HG03575 (cell line): ENCODE results near the gene SPINDOC.
"Not testable (repeated sequence)": the region's sequence is repeated elsewhere in the genome, so short reads cannot be mapped to it uniquely, and the experiment has no call there.

Source experiments
- ATAC-seq: cut with Tn5 transposase; IDR thresholded peaks from one replicate; pipeline ENCODE4 v1.9.1; 2021; ENCODE audit not compliant: unreplicated experiment, insufficient number of reproducible peaks, low FRiP score; ENCODE audit errors: extremely low read depth

Gene SPINDOC

DNA sequence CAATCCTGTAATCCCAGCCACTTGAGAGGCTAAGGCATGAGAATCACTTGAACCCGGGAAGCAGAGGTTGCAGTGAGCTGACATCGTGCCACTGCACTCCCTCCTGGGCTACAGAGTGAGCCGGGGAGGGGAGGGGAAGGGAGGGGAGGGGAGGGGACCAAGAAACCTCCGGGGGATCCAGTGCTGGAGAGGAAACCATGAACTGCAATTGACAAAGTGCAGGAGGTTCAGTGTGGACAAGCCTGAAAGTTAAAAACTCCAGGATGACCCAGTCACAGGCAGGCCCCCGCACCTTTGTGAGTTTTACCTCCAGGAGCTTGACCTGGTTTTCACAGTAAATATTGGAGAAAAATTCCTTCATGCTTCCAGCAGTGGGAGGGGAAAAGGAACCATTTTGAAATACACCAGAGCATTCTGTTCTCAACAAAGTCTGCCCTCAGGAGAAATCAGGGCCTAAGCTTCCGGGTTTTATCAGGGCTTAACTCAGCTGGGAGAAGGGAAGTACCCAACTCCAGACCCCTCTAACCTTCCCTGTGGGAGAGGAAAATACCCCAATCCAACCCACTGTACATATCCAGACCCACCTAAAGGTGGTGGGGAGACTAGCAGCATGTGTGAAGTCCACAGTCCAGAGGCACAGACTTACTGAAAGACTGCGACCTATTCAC is 29.2 kb upstream of the SPINDOC start:
- ATAC-seq: no peak

DNA sequence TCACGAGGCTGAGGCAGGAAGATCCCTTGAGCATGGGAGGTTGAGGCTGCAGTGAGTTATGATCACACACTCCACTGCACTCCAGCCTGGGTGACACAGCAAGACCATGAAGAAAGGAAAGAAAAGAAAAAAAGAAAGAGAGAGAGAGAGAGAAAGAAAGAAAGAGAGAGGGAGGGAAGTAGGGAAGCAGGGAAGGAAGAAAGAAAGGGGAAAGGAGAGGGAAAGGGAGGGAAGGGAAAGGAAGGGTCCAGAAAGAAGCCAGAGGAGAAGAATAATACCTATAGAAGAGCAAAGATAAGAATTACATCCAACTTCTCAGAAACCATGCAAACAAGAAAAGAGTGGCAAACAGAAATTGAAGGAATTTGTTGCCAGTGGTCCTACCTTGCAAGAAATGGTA is 27.4 kb upstream of the SPINDOC start:
- no peak for ATAC-seq

DNA sequence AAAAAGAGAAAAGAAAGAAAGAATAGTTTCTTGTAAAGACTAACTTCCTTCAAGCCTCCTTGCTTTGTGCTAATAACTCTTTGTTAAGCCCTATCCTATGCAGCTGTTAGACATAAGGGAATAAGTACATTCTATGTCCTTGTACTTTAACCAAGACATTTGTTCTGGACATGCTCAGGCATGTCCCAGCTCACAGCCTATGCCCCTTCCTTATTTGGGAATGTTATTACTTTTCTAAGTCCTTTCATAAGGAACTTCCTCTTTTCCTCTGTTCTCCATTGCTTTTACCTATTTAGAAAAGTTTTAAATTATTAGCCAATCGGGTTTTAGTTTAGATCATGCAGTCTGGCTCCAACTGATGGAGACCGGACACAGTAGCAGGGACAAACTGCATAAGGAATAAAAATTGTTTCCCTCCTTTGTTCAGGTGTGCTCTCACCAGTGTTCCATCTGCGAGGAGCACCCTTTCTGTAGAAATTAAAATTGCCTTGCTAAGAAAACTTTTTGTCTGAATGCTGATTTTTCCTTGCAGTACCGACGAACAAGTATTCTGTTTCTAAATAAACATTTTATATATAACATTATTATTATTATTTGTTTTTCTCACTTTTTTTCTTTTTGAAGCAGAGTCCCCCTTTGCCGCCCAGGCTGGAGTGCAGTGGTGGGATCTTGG is 21.6 kb upstream of the SPINDOC start:
- ATAC-seq: no peak

DNA sequence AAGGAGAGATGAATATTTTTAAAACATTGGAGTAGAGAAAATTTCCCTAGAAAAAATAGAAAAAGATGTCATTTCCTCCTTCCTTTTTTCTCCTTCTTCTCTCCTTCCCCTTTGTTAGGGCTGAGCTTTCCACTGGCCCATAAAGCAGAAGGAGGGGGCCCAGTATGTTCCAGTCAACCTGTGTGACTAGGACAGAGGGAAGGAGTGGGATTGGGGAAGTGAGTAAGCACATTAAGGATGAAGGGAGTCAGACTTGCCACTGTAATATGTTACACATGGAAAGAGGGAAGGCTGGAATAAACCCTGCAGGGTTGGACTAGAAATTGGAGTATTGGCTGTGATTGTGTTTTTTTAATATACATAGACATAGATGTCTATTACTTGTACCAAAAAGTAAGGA is 20.1 kb upstream of the SPINDOC start:
- ATAC-seq: no peak

DNA sequence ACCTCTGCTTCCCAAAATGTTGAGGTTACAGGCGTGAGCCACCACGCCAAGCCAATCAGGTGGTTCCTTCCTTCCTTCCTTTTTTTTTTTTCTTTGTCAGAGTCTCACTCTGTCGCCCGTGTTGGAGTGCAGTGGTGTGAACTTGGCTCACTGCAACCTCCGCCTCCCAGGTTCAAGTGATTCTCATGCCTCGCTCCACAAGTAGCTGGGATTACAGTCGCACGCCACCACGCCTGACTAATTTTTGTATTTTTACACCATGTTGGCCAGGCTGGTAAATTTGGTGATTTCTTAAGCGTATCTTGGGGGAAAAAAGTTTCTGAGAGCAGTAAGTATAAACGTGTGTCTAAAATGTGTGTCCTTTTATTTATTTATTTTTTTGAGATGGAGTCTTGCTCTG is 18.2 kb upstream of the SPINDOC start:
- ATAC-seq: no peak

DNA sequence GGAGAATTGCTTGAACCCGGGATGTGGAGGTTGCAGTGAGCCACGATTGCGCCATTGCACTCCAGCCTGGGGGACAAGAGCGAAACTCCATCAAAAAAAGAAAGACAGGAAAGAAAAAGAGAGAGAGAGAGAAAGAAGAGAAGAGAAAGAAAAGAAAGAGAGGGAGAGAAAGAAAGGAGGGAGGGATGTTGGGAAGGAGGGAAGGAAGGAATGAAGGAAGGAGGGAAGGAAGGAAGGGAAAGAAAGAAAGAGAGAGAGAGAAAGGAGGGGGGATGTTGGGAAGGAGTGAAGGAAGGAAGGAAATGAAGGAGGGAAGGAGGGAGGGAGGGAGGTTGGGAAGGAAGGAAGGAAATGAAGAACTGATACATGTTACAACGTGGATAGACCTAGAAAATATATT is 12.3 kb upstream of the SPINDOC start:
- no peak for ATAC-seq

DNA sequence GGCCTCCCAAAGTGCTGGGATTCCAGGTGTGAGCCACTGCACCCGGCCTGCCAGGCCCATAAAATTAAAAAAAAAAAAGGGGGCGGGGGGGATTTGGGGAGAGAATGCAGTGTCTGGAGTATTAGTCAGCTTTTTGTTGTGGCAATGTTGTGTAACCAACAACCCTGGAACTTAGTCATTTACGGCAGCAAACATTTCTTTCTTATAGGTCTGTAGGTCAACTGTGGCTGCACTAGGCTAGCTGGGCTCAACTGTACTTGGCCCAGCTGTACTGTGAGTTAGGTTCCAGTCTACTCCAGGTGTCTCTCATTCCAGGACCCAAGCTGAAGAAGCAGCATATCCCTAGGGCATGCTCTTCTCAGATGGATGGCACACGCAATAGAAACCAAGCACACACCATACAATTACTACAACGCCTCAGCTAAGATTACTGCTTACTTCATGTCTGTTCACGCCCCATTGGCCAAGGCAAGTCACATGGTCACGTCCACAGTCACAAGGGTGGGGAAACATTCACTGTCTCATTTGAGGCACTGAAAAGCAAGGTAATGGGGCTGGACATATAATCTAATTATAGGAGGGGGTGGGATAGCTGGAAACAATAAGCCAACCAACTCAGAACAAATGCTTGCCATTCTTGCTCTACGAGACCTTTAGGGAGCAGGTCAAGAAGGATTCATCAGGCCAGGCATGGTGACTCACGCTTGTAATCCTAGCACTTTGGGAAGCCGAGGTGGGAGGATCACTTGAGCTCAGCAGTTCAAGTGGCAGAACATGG is 10.4 kb upstream of the SPINDOC start:
- no peak for ATAC-seq

DNA sequence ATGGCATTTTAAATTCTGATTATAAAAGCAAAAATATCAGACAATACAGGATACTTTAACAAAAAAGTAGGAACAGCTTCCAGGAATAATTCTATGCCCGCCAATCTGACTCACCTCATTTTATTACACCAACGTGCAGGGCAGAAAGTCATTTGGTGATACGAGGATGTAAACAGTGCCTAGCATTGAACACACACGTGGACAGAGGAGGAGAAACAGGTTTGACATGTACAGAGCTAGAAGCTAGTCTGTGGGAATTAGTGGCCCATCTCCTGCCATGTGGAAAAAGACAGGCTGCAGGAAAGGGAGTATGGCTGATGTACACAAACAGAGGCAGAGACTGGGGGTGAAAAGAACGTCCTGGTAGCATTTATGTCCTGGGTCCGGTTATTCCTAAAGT is 9.0 kb upstream of the SPINDOC start:
- ATAC-seq: no peak

DNA sequence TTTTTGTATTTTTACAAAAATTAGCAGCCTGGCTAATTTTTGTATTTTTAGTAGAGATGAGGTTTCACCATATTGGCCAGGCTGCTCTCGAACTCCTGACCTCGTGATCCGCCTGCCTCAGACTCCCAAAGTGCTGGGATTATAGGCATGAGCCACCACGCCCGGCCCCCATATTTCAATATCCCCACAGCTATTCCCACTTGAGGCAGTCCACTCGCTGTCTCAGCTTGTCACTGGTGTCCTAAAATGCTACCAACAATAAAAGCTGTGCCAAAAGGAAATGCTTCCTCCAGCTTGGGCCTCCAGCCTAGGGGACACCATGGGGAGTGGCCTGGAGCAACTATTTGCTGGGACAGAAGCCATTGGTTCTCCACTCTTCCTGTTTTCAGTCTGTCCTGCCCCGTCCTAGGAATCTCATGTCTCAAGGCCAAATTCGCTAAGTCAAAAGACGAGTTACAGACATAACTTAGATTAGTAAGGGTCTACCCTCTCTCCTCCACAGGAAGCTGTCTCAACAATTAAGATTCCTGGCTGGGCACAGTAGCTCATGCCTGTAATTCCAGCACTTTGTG is 7.3 kb upstream of the SPINDOC start:
- ATAC-seq: no peak

DNA sequence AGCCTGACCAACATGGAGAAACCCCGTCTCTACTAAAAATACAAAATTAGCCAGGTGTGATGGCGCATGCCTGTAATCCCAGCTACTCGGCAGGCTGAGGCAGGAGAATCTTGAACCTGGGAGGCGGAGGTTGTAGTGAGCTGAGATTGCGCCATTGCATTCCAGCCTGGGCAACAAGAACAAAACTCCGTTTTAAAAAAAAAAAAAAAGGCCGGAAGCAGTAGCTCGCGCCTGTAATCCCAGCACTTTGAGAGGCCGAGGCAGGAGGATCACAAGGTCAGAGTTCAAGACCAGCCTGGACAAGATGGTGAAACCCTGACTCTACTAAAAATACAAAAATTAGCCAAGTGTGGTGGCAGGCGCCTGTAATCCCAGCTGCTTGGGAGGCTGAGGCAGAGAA is 2.9 kb upstream of the SPINDOC start:
- not testable (repeated sequence) for ATAC-seq

DNA sequence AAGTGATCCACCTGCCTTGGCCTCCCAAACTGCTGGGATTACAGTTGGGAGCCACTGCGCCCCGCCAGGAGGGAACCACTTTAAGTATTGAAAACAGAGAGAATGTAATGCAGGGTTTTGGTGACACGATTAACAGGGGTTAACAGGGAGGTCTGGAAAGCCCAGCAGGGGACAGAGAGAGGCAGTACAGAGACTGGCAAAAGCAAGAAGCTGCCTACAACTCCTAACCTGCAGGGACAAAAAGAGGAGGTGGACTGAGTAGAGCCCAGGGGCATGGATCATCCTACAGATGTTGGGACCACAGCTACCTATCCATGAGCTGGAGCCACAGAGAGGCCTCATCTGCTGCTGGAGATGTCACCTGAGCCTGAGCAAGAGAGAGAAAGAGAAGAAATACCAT is 1.7 kb upstream of the SPINDOC start:
- no peak for ATAC-seq

DNA sequence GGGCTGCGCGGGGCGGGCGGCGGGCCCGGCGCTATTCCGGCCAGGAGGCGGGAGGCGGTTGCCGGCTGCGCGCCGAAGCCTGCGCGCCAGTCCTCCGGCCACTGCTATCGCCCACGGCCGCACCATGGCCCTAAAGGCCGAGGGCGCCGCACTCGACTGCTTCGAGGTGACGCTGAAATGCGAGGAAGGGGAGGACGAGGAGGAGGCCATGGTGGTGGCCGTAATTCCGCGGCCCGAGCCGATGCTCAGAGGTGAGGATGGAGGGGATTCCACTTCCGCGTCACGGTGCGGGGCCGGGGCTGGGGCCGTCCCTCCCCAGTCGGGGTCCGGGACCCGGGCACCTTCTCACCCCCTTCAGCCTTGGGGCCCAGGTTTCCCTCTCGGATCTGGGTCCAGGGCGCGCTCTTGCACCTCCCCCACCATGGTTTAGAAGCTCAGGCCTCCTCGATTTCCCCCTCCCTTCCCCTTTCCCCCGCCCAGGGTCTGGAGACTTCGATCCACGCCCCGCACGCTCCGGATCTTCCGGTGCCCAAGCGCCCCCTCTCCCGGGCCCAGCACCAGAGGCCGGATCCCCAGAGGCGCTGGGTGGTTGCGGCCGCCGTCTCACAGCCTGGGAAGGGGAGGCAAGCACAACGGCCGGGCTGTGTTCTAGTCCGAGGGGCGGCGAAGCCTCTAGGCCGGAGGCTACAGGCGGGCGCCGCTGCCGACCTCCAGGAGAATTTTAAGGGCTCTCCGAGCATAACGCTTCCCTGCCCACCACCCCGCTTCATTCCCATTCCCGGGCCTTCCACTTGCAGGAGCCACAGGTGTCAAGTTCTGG is 517 bp downstream of the SPINDOC start:
- ATAC-seq: no peak

DNA sequence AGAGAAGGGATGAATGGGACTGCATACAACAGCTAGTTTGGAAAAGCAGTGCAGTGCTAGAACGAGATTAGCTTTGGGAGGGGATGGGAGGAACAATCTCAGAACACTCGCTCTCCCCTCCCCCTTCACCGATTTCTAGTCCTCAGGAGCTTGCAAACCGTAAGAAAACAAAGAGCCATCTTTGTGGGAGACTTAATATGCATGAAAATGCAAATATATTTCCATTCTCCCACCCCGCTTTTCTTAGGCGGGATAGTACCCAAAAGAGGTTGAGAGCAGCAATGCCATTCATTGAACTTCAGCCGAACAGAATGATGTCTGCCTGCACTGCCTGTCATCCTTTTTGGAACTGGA is 1.1 kb downstream of the SPINDOC start:
- ATAC-seq: no peak

DNA sequence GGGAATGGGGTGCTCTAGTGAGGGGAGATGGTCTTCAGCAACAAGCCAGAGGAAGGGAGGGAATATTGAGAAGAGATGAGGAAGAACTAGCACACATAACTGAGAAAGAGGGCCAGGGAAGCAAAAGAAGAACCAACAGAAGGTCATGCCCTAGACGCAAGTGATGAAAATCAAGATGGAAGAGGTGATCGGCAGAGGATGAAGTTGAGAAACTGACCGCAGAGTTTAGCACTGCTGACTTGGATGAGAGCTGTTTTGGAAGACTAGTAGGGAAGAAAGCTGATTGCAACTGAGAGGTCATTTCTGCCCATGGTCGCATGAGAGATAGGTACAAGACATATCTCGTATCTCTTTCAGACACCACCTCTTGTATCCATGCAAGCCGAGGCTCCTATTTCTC is 2.9 kb downstream of the SPINDOC start:
- ATAC-seq: no peak

DNA sequence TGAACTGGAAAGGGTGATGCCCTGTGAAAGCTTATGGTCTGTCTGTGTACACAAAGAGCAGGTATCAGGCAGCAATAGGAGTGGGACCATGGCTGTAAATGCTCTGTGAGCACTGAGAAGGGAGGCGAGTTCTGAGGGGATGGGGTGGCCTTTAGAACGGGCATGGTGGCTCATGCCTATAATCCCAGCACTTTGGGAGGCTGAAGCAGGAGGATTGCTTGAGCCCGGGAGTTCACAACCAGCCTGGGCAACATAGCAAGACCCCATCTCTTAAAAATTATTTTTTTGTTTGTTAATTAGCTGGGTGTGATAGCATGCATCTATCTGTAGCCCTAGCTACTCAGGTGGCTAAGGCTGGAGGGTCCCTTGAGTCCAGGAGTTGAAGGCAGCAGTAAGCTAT is 3.5 kb downstream of the SPINDOC start:
- ATAC-seq: no peak

DNA sequence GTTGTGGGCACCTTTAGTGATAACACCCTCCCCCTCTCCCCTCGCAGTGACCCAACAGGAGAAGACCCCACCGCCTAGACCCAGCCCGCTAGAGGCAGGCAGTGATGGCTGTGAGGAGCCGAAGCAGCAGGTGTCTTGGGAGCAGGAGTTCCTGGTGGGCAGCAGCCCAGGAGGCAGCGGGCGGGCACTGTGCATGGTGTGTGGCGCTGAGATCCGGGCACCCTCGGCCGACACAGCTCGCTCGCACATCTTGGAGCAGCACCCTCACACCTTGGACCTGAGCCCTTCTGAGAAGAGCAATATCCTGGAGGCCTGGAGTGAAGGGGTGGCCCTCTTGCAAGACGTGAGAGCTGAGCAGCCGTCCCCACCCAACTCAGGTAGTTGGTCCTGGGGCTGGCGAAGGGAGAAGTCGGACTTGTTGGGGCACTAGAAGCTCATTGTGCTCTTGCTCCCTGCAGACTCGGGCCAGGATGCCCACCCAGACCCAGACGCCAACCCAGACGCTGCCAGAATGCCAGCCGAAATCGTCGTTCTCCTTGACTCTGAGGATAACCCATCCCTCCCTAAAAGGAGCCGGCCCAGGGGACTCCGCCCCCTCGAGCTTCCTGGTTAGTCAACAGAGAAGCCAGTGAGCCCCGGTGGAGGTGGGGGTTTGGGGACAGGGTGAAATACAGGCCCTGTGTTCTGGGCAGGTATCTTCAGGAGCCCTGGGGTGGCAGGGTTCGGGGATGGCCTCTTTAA is 4.7 kb downstream of the SPINDOC start:
- no peak for ATAC-seq

DNA sequence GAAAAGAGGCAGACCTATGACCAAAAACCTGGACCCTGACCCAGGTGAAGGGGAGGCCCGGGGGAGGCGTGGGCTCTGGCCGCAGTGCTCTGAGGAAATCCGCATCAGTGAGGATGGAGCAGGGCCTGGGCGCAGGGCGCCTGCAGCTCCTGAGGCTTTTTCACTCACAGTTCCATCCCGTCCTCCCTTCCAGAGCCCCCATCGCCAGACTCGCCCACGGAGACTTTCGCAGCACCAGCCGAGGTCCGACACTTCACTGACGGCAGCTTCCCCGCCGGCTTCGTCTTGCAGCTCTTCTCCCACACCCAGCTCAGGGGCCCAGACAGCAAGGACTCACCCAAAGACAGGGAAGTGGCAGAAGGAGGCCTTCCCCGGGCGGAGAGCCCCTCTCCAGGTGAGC is 5.4 kb downstream of the SPINDOC start:
- no peak for ATAC-seq

DNA sequence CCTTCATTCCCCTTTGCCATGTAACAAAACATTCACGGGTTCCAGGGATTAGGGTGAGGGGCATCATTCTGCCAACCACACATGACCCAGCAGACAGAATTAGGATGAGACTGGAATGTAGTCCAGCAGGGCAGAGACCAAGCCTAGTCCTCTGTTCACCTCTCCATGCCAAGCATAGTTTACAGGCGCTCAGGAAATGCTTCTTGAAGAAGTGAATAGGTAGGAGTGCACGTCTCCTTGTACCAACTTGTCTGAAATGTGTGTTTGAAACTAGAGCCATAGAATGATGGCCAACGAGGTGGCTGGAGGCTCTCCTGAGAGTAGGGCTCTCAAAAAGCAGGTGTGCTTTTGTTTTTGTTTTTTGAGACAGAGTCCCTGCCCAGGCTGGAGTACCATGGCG is 8.2 kb downstream of the SPINDOC start:
- no peak for ATAC-seq
